ENCODE results near the gene PLXNA4.

Gene PLXNA4

DNA sequence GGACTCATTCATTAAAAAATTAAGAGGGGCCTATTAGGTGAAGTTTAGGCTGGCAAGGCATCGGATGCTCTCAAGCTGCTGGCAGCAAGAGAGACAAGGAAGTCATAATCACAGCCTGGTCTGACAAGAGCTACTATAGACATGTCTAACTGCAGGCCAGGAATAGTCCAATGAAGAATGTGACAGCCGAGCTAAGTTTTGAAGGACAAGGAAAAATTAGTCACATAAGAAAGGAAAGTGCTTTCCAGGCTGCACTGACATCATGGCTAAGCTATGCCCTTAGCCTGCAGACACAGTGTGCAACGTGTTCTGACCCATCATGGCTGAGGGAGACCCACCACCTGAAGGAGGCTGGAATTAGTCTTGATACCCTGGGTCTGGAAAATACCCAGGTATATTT, 281.1 kb downstream of the PLXNA4 start:
- no peak for DNase-seq

DNA sequence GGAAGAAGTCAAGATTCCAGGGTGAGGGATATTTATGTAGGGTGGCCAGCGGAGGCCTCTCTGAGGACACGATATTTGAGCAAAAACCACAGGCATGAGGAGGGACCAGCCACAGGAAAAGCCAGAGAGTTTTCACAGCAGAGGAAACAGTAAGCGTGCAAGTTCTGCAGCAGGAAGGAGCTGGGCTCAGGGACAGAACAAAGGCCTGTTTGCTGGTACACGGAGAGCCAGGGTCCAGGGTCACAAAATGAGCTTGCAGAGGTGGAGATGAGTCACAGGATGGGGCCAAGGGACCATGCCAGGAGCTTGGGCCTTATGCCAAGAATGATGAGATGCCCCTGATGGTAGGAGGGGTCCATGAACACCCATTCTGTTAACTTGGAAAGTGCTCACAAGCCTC, 283.5 kb downstream of the PLXNA4 start:
- DNase-seq, result no peak

DNA sequence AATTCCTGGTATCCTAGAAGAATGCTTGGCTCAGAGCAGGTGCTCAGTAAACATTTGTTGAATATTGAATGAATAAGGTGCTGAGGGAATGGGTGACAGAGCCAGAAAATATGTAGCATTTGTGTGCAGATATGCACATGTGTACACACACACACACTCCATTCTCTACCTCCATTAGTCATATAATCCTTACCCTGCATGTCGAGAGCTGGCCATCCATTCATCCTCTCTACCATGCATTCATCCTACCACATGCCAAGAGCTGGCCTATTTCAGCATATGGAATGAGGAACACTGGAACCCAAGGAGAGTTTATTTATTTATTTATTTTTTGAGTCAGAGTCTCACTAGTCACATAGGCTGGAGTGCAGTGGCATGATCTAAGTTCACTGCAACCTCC, 284.8 kb downstream of the PLXNA4 start:
- DNase-seq, result no peak

DNA sequence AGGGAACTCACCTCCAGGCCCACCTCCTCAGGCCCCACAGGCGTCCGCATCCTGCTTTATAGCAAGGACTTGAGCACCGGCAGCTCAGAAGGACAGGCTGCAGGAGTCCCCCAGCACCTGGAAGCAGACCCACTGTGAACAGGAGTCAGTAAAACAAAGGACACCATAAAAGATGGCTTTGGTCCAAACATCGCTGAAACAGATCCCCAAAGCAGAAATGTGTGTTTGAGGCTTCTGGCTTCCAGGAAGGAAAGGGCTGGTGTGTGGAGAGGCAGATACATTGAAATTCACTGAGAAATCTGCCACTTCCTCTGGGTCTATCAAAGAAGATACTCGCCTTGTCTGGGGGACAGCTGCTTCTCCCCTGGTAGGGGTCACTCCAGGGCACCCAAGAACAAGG, 286.2 kb downstream of the PLXNA4 start:
- DNase-seq, result no peak

- no peak for DNase-seq
Observed at GRCh38 chr7:132286836-132287235, 289.4 kb downstream of the PLXNA4 start.

GRCh38 chr7:132280335-132280734, 295.9 kb downstream of the PLXNA4 start:
- no peak for DNase-seq

- no peak for DNase-seq
Observed at GRCh38 chr7:132279718-132280117, 296.6 kb downstream of the PLXNA4 start.

DNA sequence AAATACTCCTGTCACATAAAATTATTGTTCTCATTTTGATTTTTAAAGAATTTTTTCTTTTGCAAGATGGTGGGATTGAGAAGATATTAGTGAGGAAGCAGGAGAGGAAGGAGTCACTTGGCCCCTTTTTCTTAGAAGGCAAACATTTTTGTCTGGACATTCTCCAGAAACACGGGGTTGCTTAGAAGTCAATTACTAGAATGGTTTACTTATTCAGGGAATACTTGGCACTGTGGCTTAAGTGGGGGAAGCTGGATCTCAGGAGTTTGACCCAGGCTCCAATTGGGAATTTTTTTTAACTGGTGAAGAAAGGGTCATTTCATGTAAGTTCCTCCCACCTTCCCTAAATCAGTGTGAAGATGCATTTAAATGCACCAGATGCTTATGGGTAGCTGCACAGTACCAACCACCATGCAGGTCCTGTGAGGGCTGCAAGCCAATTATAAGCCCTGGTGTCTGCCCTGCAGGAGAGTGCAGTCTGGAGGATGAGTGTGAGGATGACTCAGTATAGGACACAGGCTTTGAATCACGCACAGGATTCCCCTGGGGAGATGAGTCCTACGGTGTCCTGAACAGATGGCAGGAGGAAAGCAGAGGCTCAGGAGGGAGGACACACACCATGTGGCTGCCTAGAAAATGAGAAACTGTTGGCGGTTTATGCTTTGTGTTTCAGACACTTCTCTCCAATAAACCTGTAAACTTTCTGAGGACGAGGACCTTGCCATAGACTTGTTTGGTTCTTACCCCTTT, 299.1 kb downstream of the PLXNA4 start:
- no peak for DNase-seq

DNA sequence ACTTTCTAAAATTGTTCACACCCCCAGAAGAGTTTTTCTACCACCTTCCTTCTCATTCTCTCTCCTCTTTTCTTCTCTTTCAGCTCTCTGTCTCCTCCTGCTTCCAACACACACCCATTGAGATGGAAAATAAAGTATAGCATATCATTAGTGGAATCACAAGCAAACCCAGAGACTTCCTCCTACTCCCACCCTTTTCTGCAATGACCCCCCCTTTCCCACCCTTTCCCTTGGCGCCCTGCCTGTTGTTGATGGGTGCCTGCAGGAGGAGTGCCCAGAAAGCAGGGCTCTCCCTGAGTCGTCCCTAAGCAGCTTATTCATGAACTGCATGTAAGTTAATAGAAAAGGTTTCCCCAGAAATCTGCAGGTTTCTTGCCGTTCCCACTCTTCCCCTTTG, 300.0 kb downstream of the PLXNA4 start:
- DNase-seq, result no peak

- DNase-seq, result no peak
Observed at GRCh38 chr7:132275416-132276233, 300.6 kb downstream of the PLXNA4 start.

GRCh38 chr7:132272763-132273371, 303.4 kb downstream of the PLXNA4 start:
- no peak for DNase-seq

DNA sequence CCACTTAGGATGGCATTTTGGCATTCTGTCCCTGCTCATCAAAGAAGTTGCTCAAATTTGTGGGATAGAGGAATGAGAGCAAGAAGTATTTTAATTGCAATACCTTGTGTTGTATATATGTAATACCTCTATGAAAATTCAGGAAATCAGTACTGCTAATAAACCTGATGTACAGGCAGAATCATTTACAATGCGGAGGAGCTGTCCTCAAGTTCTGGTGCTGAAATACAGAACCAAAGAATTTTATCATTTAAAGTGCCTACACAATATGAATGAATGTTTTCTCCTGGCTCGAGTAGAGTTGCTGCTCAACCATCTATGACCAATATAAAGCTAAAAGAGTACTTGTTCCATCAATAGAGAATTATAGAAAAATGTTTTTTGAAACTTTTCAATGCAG, 305.8 kb downstream of the PLXNA4 start:
- no peak for DNase-seq

DNA sequence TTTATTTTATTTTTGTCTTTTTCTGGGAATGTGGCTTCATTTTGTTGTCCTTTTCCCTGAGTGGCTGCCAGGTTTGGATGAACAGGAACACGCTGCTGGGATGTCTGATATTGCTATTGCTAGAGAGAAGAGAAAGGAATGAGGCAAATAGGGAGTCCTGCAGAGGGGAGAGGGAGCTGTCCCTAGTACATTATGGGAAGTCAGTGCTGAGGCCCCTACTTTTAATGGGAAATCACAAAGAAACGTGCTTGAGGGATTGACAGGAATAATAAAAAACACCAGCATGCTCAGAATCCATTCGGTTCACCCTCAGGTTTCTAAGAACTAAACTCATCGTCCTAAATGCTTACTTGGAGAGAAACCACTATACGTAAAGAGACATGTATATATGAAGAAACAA, 306.6 kb downstream of the PLXNA4 start:
- no peak for DNase-seq

DNA sequence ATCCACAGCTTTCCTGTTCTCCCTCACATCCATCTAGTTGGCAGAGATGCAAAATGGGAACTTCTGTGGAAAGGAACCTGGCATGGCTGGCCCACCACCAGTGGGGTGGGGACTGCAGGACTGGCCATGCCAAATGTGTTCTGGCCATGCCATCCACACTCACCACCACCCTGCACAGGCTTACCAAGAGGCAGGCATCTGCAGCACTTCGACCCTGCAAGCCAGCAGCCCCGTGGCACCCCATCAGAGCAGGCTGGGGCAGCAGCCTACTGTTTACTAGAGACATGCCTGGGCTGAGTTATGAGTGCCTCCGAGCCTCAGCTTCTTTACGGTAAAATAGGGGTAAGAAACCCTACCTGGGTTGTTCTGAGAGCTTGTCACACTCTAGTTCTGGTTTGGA, 313.1 kb downstream of the PLXNA4 start:
- DNase-seq, result no peak

DNA sequence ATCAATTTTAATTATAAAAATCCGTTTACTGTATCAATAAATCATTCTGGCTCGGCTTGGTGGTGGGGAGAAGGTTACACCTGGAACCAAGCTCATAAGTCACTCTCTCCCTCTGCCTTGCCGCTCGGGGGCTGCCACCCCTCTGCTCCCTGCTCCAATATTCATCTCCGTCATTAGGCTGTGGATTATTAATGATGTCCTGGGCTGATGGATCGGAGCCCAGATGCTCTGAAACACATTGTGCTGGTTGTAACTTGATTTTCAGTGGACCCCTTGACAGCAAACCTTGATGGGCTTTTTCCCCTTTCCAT, 314.2 kb downstream of the PLXNA4 start:
- no peak for DNase-seq

DNA sequence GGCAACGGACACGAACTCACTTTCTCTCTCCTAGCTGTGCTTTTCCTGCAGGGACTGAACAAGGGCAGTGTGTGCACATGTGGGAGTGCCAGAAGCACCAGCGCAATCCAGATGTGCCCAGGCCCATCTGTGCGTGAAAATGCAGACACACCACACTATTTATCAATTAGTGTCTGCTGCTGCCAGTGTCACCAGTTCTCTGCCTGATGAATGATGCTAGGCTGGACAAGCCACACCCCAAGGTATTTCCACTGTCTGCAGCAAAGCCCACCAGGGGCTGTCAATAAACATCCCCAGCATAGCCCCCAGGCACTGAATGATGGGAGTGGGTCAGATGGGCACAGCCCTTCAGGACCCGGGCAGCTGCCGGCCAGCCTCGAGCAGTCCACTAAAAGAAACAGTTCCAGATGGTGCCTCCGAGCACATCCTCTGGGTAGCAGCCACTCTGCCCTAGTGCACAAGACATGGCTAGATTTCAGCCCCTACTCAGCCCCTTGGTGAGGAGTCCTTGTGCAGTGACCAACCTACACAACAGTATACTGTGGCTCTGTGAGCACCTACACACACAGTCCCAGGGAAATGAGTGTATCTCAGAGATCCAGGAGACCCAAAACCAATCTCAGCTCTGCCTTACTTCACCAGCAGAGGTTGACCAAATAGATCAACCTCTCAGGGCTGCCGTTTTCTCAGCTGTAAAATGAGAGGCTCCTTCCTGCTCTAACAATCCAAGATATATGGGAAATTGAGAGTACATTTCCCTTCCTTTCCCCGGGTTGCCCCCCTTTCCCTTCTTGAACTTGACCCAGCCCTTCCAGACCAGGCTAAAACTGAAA, 314.7 kb downstream of the PLXNA4 start:
- DNase-seq, result no peak

DNA sequence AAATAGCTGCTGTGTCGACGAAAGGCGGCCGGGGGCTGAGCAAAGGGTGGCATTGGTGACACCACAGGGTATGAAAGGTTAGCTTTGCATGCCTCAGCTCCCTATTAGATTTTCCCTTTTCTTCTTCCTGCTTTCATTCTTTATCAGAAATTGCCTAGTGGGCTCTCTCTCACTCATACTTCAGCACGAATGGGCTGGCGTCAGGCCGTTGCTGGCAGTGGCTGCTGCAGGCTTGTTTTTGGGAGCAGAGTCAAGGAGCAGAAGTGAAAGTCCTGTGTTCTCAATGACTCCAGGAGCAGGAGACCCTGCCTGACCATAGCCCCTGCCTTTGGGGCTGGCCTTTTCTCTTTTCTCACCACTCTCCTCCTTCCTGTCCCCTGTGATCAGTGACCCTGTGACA, 318.0 kb downstream of the PLXNA4 start:
- DNase-seq, result no peak

GRCh38 chr7:132257253-132257652, 319.0 kb downstream of the PLXNA4 start:
- DNase-seq, result no peak

DNA sequence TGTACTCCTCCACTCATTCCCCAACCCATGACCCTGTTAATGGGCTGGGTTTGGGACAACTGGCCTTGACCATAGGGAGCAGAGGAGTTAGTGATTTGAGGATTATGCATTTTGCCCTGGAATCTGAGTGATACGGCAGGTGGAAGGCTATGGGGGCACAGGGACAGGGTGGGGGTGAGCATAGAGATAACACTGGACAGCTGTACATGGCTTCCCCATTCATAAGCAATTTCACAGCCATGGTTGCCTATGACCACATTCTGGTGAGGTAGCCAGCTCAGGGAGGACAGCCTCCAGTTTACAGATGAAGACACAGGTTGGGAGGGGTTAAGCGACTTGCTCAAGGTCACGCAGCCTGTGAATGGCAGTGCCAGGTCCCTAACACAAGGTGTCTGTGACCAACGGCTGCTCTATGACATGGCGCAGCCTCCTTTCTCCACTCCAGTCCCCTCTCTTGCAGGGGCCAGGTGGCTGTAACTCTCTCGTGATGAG, 319.5 kb downstream of the PLXNA4 start:
- DNase-seq, result no peak

DNA sequence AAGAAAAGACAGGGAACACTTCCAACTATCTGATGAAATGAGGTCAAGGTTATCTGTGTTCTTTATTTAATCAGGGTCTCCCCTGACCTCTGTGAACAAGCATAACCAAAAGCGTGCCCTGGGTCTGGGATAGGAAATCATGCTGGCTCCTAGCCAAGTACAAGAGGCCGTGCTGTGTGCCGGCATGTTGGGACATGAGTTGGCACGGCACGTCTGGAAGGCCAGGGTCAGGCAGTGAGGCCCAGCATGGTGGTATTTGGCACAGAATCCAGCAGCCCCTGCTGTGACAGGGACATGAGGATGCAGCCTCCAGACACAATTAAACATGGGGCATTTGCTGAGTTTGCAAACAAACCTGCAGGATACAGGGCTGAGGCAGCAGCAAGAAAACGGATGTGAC, 320.4 kb downstream of the PLXNA4 start:
- DNase-seq, result no peak

DNA sequence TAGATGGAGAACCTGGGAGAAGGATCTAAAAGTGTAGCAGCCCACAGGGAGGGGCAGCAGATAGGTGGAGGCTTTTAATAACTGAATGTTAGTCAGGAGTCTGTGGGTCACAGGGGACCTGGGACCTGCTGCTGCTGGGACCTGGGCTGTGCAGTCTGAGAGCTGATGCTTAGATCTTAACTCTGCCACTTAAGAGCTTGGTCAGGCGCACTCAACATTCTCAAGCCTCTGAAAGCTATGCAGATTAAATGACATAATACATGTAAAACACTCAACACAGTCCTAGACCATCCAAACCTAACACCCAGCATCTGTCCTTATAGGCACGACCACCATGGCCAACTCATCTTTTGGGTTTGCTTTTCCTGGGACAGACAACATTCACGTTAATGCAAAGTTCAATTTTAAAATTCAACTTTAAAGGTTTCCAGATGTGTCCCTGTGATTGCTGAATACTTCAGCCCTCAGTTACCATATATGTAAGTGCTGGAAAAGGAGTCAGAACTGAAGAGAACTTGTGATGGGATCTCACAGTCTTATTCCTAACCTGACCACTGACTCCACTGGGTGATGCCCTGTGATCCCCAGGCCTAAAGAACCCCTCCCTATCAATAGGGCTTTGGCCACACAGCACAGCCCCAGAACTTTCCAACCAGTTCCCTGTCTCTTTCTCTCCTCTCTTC, 321.0 kb downstream of the PLXNA4 start:
- no peak for DNase-seq

- DNase-seq, result no peak
Observed at GRCh38 chr7:132254455-132254854, 321.8 kb downstream of the PLXNA4 start.

- DNase-seq, result no peak
Observed at GRCh38 chr7:132252793-132253100, 323.5 kb downstream of the PLXNA4 start.
